ENCODE data around the gene NXT2.
A peak's percentile ranks its signal among the peaks of the same experiment; 100 is the strongest.
"Not testable (repeated sequence)": the region's sequence is repeated elsewhere in the genome, so short reads cannot be mapped to it uniquely, and the experiment has no call there.

NXT2 gene

DNA sequence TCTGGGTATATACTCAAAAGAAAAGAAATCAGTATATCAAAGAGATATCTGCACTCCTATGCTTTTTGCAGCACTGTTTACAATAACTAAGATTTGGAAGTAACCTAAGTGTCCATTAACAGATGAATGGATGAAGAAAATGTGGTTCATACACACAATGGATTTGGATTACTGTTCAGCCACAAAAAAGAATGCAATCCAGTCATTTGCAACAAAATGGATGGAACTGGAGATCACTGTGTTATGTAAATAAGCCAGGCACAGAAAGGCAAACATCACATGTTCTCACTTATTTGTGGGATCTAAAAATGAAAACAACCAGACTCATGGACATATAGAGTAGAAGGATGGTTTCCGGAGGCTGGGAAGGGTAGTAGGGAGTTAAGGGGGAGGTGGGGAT lies 17.6 kb upstream of the NXT2 start:
- no peak overlapping the region for H3K4me3 ChIP-seq (ENCODE audit: low read depth, low read length)
- TF ChIP-seq, protein P1, sequence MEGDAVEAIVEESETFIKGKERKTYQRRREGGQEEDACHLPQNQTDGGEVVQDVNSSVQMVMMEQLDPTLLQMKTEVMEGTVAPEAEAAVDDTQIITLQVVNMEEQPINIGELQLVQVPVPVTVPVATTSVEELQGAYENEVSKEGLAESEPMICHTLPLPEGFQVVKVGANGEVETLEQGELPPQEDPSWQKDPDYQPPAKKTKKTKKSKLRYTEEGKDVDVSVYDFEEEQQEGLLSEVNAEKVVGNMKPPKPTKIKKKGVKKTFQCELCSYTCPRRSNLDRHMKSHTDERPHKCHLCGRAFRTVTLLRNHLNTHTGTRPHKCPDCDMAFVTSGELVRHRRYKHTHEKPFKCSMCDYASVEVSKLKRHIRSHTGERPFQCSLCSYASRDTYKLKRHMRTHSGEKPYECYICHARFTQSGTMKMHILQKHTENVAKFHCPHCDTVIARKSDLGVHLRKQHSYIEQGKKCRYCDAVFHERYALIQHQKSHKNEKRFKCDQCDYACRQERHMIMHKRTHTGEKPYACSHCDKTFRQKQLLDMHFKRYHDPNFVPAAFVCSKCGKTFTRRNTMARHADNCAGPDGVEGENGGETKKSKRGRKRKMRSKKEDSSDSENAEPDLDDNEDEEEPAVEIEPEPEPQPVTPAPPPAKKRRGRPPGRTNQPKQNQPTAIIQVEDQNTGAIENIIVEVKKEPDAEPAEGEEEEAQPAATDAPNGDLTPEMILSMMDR (IDR thresholded peaks at IDR 0.05; ENCODE audit: control insufficient read depth, extremely low read depth, insufficient read depth), result no peak
- DNase-seq (ENCODE audit: low read depth), result no peak

DNA sequence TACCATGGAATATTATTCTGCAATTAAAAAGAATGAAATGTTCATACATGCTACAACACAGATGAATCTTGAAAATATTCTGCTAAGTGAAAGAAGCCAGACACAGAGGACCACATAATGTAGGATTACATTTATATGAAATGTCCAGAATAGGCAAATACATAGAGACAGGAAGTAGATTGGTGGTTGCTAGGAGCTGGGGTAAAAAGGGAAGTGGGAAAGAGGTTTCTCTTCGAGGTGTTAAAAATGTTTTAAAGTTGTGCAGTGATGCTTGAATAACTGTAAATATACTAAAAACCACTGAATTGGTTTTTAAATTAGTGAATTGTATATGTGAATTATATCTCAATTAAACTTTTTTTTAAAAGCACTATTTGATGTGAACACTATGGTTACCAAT lies 3.6 kb upstream of the NXT2 start:
- no peak for DNase-seq (ENCODE audit: low read depth)
- no peak overlapping the region for H3K4me3 ChIP-seq (ENCODE audit: low read depth, low read length)
- TF ChIP-seq, protein P1 (IDR thresholded peaks at IDR 0.05; ENCODE audit: control insufficient read depth, extremely low read depth, insufficient read depth), result no peak

DNA sequence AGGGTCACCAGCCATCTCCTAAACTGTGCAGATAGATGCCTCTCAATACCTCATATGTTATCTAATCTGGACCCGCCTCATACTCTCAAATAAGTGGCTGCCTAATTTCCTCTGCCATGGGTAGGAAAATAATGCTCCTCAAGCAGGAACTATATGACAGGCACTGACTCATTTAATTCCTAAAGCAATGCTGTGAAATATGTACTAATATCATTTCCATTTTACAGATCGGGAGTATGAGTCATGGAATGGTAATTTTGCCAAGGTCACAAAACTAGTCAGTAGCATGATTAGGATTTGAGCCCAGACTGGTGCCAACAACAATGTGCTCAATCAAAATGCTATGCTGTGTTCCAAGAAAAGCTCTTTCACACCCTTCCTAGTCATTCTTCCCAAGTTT lies 3.0 kb upstream of the NXT2 start:
- TF ChIP-seq, protein P1 (IDR thresholded peaks at IDR 0.05; ENCODE audit: control insufficient read depth, extremely low read depth, insufficient read depth), result no peak
- DNase-seq (ENCODE audit: low read depth), result no peak
- no peak overlapping the region for H3K4me3 ChIP-seq (ENCODE audit: low read depth, low read length)

DNA sequence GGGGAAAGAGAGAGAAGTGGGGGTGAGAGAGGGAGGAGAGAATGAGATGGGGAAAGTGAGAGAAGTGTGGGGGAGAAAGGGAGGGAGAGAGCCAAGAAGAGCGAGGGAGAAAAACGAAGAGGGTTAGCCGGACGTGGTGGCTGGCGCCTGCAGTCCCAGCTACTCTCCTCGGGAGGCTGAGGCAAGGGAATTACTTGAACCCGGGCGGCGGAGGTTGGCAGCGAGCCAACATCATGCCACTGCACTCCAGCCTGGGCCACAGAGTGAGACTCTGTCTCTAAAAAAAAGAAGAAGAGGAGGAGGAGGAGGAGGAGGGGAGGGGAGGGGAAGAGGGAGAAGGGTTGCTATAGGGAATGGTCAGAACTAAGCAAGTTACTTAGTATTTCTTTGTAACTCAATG lies 1.7 kb upstream of the NXT2 start:
- H3K4me3 ChIP-seq (ENCODE audit: low read depth, low read length), result no peak overlapping the region
- no peak for DNase-seq (ENCODE audit: low read depth)
- TF ChIP-seq, protein P1 (IDR thresholded peaks at IDR 0.05; ENCODE audit: control insufficient read depth, extremely low read depth, insufficient read depth), result no peak

DNA sequence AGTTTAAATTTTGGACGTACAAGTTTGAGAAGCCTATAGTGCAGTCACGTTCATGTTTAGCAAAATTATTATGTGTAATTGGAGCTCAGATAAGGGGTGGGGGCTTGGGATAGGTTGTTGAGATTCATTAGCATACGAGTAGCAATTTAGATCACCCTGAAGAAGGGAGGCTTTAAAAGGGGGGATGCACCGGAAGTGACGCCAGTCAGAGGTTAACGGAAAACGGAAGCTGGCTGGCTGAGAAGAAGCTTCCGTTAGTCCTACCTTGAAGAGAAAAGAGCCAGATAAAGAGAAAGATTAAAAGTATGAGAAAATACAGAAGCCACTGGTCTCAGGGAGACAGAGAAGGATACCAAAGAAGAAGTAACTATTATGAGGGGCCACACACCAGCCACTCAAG lies 1.1 kb upstream of the NXT2 start:
- TF ChIP-seq, protein P1 (IDR thresholded peaks at IDR 0.05; ENCODE audit: control insufficient read depth, extremely low read depth, insufficient read depth), result no peak
- H3K4me3 ChIP-seq (ENCODE audit: low read depth, low read length), result no peak overlapping the region
- DNase-seq (ENCODE audit: low read depth), result no peak

DNA sequence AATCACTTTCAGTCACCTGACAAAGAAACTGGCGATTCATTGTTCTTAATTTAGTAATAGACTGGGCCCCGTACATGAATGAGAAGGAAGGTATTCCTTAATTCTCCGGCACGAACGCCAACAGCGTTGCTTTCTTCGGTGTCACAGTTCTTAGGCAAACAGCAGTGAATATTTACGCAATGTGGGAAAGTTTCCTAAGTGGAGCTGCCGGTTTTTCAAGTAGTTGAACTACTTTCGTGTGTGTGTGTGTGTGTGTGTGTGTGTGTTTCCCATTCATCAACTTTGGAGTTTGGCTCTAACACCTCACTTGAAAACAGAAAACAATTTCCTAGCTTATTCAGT lies 651 bp downstream of the NXT2 start:
- peak; percentile 78 for DNase-seq (ENCODE audit: low read depth)
- peak overlapping the region; percentile 65 for H3K4me3 ChIP-seq (ENCODE audit: low read depth, low read length)
- TF ChIP-seq, protein P1 (IDR thresholded peaks at IDR 0.05; ENCODE audit: control insufficient read depth, extremely low read depth, insufficient read depth), result no peak

DNA sequence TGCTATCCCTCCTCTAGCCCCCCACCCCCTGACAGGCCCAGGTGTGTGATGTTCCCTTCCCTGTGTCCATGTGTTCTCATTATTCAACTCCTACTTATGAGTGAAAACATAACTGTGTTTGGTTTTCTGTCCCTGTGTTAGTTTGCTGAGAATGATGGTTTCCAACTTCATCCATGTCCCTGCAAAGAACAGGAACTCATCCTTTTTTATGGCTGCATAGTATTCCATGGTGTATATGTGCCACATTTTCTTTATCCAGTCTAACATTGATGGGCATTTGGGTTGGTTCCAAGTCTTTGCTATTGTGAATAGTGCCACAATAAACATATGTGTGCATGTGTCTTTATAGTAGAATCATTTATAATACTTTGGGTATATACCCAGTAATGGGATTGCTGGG lies 2.4 kb downstream of the NXT2 start:
- not testable (repeated sequence) for DNase-seq (ENCODE audit: low read depth); H3K4me3 ChIP-seq (ENCODE audit: low read depth, low read length)

DNA sequence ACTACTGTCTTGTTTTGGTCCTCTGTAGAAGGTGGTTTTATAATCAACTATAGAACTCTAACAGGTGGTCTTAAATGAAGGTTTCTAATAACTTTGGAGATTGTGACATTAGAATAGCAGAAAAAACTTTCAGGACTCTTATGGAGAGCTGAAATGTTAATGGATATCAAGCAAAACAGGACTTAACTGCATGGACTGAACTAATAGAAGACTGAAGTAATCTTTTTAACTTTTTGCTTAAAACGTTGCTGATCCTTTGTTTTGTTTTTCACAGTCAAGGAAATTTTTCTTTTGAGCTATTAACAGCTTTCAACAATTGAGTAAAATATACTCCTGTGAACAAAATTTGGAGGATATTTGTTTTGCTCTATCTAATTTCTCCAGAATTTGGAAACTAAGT lies 17.2 kb downstream of the NXT2 start:
- DNase-seq (ENCODE audit: low read depth), result no peak
- H3K4me3 ChIP-seq (ENCODE audit: low read depth, low read length), result no peak overlapping the region
- TF ChIP-seq, protein P1 (IDR thresholded peaks at IDR 0.05; ENCODE audit: control insufficient read depth, extremely low read depth, insufficient read depth), result no peak

DNA sequence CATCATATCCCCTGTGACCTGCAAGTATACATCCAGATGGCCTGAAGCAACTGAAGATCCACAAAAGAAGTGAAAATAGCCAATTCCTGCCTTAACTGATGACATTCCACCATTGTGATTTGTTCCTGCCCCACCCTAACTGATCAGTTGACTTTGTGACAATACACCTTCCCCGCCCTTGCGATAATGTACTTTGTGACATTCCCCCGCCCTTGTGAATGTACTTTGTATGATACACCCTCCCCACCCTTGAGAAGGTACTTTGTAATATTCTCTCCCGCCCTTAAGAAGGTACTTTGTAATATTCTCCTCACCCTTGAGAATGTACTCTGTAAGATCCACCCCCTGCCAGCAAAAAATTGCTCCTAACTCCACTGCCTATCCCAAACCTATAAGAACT lies 39.4 kb downstream of the NXT2 start:
- DNase-seq (ENCODE audit: low read depth); H3K4me3 ChIP-seq (ENCODE audit: low read depth, low read length): not testable (repeated sequence)
